Hepatocyte (in vitro differentiated cells): ENCODE data around the gene DCST2. TPM values are rescaled to one million over a fixed set of nuclear protein-coding genes. Genes with fewer than 3 reads are reported as not detected.
A peak's percentile ranks its signal among the peaks of the same experiment; 100 is the strongest.

Experiments used
- DNase-seq: peaks from one replicate; pipeline ENCODE4 v3.0.0-alpha.2; 2016; ENCODE audit warnings: low spot score
- H2AFZ ChIP-seq: fragments of 200-600 bp; sonication (generic); 2 replicates; pipeline ENCODE4 v1.6.0; 2016; ENCODE audit warnings: antibody characterized with exemption, mild to moderate bottlenecking
- H3K27ac ChIP-seq: fragments of 200-600 bp; sonication (generic); 2 replicates; pipeline ENCODE4 v1.5.1; 2016; ENCODE audit warnings: mild to moderate bottlenecking
- H3K27me3 ChIP-seq: fragments of 200-600 bp; sonication (generic); 2 replicates; pipeline ENCODE4 v1.6.1; 2016
- H3K36me3 ChIP-seq: fragments of 200-600 bp; sonication (generic); replicated peaks from 2 replicates; pipeline ENCODE4 v1.5.1; 2016; ENCODE audit warnings: low read depth; ENCODE audit not compliant: insufficient read depth
- H3K4me1 ChIP-seq: fragments of 200-600 bp; sonication (generic); 2 replicates; pipeline ENCODE4 v1.5.1; 2016; ENCODE audit warnings: mild to moderate bottlenecking, moderate library complexity; ENCODE audit not compliant: insufficient read depth
- H3K4me2 ChIP-seq: fragments of 200-600 bp; sonication (generic); 2 replicates; pipeline ENCODE4 v1.6.0; 2016
- H3K4me3 ChIP-seq: fragments of 200-600 bp; sonication (generic); 2 replicates; pipeline ENCODE4 v1.5.1; 2016; ENCODE audit warnings: mild to moderate bottlenecking
- H3K79me2 ChIP-seq: fragments of 200-600 bp; sonication (generic); 2 replicates; pipeline ENCODE4 v1.6.0; 2017; ENCODE audit warnings: mild to moderate bottlenecking
- H3K9me2 ChIP-seq: fragments of 200-600 bp; sonication (generic); replicated peaks from 2 replicates; pipeline ENCODE4 v1.6.0; 2017; ENCODE audit warnings: mild to moderate bottlenecking; ENCODE audit not compliant: insufficient read depth
- H3K9me3 ChIP-seq: fragments of 200-600 bp; sonication (generic); 2 replicates; pipeline ENCODE4 v1.5.1; 2016; ENCODE audit warnings: low read depth, mild to moderate bottlenecking
- H4K20me1 ChIP-seq: fragments of 200-600 bp; sonication (generic); 2 replicates; pipeline ENCODE4 v1.6.0; 2016; ENCODE audit warnings: mild to moderate bottlenecking; ENCODE audit not compliant: insufficient read depth, poor library complexity, severe bottlenecking
- EZH2 ChIP-seq: fragments of 200-600 bp; sonication (generic); IDR thresholded peaks from 2 replicates; pipeline ENCODE4 v1.6.1; 2016; ENCODE audit warnings: antibody characterized with exemption, mild to moderate bottlenecking, borderline replicate concordance
- EZH2phosphoT487 ChIP-seq: fragments of 200-600 bp; sonication (generic); IDR thresholded peaks from one replicate; pipeline ENCODE4 v1.6.1; 2018; ENCODE audit warnings: antibody characterized with exemption, mild to moderate bottlenecking, low read depth, moderate library complexity; ENCODE audit not compliant: unreplicated experiment, severe bottlenecking
- WGBS: methylation state at CpG from one replicate; pipeline ENCODE4 v1.1.6; 2016; ENCODE audit warnings: low lambda C conversion rate; ENCODE audit errors: missing lambda C conversion rate; 5-methylcytosine and 5-hydroxymethylcytosine counted together
- polyA plus RNA-seq: library from polyadenylated mRNA; unstranded; fragments of >200 nt; fragmentation: Nextera tagmentation; extraction: Ambion mirVana; gene quantifications from 2 replicates; pipeline ENCODE4 v1.2.1, GENCODE V29; 2016
- total RNA-seq: library from RNA; depleted of rRNA; stranded (reverse); fragments of >200 nt; gene quantifications from 2 replicates; pipeline ENCODE4 v1.2.3, GENCODE V29; 2014
- TF ChIP-seq, protein P1 (sequence below): fragments of 200-600 bp; sonication (generic); IDR thresholded peaks from 2 replicates; pipeline ENCODE4 v1.5.1; 2016; ENCODE audit warnings: antibody characterized with exemption, mild to moderate bottlenecking; ENCODE audit not compliant: poor library complexity

Gene DCST2
- total RNA-seq (0.04 and 1.6 TPM in 2 replicates), polyA plus RNA-seq (0.40 and 0.47 TPM in 2 replicates)

DNA sequence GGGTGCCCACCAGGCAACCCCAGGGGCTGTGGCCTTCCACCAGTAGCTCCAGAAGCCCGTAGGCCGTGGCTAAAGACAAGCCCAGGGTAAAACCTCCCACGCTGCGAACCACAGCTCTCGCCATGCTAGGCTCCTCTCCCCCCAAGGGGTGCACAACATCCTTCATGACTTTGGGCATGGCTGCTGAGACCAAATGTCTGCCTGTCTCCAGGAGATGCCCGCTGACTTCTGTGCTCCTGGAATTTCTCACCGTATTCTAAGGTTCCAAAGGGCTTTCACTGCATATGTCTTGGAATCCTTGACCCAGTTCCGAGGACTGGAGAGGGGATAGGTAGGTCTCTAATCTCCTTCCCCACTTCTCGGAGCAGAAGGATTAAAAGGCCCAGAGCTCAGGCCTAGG, at the start of gene DCST2, which contains the start of gene DCST1:
Gene DCST2, minus strand, starts transcription at position 258 of the 400 bp plus-strand sequence. Its CDS starts 80 bp downstream, at position 178.
Gene DCST1, plus strand, starts transcription at position 301 of the 400 bp plus-strand sequence. CDS start 213 bp downstream, outside the sequence.
- Histone ChIP-seq H3K9me3 (no peaks in the 10 kb centered on the region), H3K9me2 (no peaks in the 10 kb centered on the region), H3K36me3 (no peaks in the 10 kb centered on the region), H3K4me2 (no peak within 1 kb of the TSS), H4K20me1 (no peaks in the 10 kb centered on the region), H2AFZ (no peak within 1 kb of the TSS), H3K4me1 (no peaks in the 10 kb centered on the region), H3K27ac (no peak within 1 kb of the TSS), H3K4me3 (no peak within 1 kb of the TSS), H3K79me2 (no peaks in the 10 kb centered on the region), H3K27me3 (no peaks in the 10 kb centered on the region)
- 96% methylated on average over 9 of the region's 9 CpGs for WGBS
- no peak for DNase-seq
- TF ChIP-seq EZH2phosphoT487 (no peak), EZH2 (no peak)
- TF ChIP-seq, protein P1, sequence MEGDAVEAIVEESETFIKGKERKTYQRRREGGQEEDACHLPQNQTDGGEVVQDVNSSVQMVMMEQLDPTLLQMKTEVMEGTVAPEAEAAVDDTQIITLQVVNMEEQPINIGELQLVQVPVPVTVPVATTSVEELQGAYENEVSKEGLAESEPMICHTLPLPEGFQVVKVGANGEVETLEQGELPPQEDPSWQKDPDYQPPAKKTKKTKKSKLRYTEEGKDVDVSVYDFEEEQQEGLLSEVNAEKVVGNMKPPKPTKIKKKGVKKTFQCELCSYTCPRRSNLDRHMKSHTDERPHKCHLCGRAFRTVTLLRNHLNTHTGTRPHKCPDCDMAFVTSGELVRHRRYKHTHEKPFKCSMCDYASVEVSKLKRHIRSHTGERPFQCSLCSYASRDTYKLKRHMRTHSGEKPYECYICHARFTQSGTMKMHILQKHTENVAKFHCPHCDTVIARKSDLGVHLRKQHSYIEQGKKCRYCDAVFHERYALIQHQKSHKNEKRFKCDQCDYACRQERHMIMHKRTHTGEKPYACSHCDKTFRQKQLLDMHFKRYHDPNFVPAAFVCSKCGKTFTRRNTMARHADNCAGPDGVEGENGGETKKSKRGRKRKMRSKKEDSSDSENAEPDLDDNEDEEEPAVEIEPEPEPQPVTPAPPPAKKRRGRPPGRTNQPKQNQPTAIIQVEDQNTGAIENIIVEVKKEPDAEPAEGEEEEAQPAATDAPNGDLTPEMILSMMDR, result no peak

- no peak for TF ChIP-seq EZH2phosphoT487
- TF ChIP-seq, protein P1, result no peak
- TF ChIP-seq EZH2, result no peak
- H3K4me1 ChIP-seq, result peaks cover 51% of the 10 kb centered on the region
- H3K4me3 ChIP-seq, result no peak overlapping the region
- H3K4me2 ChIP-seq, result peak overlapping the region; percentile 99
- H3K9me3 ChIP-seq, result no peaks in the 10 kb centered on the region
- WGBS, result 56% methylated on average over 6 of the region's 6 CpGs
- H3K27me3 ChIP-seq, result peaks cover 48% of the 10 kb centered on the region
- H3K9me2 ChIP-seq, result no peaks in the 10 kb centered on the region
- H2AFZ ChIP-seq, result no peak overlapping the region
- H3K36me3 ChIP-seq, result no peaks in the 10 kb centered on the region
- no peak overlapping the region for H3K27ac ChIP-seq
- no peaks in the 10 kb centered on the region for H3K79me2 ChIP-seq
- peaks cover 2% of the 10 kb centered on the region for H4K20me1 ChIP-seq
- no peak for DNase-seq
Observed at GRCh38 chr1:155083052-155083541, 49.5 kb upstream of the DCST2 start.

DNA sequence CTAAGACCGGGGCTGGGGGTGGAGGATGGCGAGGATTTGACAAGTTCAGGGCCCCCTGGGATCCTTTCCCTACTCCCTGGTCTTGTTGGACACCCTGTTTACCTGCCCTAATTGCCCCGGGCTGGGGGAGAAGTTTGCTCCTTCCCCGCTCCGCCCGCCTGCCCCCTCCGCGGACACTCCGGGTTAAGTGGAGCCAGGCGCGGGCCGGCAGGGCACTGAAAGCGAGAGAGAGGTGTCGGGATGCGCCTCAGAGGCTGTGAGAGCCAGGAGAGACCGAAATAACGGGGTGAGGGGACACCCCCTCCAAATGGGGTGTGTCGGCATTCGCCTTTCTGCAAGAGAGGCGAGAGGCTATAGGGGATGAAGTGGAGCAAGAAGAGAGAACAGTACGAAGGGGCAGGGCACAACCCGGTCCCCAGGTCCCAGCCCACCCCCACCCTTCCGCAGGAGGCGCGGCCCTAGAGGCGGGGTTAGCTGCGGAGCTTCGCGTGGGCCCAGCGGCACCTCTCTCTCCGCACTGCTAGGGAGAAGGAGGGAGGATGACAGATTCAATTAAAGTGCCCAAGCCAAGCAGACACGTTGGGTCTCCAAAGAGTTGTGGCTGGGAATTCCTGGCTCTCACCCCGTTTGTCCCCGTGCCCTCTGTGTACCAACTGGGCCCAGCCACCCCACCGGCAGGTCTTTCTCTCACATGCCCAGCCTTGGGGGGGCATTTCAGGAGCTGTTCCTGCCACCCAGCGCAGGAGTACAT, 48.9 kb upstream of the DCST2 start:
- no peak for DNase-seq
- H3K4me2 ChIP-seq, result peak overlapping the region; percentile 99
- WGBS, result 13% methylated on average over 33 of the region's 36 CpGs
- no peaks in the 10 kb centered on the region for H3K9me2 ChIP-seq
- H3K4me3 ChIP-seq, result no peak overlapping the region
- peaks cover 57% of the 10 kb centered on the region for H3K4me1 ChIP-seq
- no peaks in the 10 kb centered on the region for H3K36me3 ChIP-seq
- no peaks in the 10 kb centered on the region for H3K9me3 ChIP-seq
- TF ChIP-seq EZH2, result peak; percentile 91
- peak; percentile 48 for TF ChIP-seq EZH2phosphoT487
- TF ChIP-seq, protein P1, result no peak
- H4K20me1 ChIP-seq, result peaks cover 2% of the 10 kb centered on the region
- no peaks in the 10 kb centered on the region for H3K79me2 ChIP-seq
- H2AFZ ChIP-seq, result no peak overlapping the region
- peaks cover 48% of the 10 kb centered on the region for H3K27me3 ChIP-seq
- no peak overlapping the region for H3K27ac ChIP-seq
